Measurements from ENCODE around the gene PPP2CA.
A peak's percentile ranks its signal among the peaks of the same experiment; 100 is the strongest.

The PPP2CA gene

GRCh38 chr5:134188092-134188491 lies 37.8 kb downstream of the PPP2CA start:
- Mint-ChIP-seq H3K27me3 (ENCODE audit: low read depth, poor library complexity) (no peaks in the 10 kb centered on the region), H3K4me3 (no peak overlapping the region), H3K36me3 (ENCODE audit: low read depth) (no peaks in the 10 kb centered on the region), H3K27ac (no peak overlapping the region), H3K4me1 (peaks cover 4% of the 10 kb centered on the region), H3K9me3 (no peaks in the 10 kb centered on the region)
- TF ChIP-seq, protein P1, sequence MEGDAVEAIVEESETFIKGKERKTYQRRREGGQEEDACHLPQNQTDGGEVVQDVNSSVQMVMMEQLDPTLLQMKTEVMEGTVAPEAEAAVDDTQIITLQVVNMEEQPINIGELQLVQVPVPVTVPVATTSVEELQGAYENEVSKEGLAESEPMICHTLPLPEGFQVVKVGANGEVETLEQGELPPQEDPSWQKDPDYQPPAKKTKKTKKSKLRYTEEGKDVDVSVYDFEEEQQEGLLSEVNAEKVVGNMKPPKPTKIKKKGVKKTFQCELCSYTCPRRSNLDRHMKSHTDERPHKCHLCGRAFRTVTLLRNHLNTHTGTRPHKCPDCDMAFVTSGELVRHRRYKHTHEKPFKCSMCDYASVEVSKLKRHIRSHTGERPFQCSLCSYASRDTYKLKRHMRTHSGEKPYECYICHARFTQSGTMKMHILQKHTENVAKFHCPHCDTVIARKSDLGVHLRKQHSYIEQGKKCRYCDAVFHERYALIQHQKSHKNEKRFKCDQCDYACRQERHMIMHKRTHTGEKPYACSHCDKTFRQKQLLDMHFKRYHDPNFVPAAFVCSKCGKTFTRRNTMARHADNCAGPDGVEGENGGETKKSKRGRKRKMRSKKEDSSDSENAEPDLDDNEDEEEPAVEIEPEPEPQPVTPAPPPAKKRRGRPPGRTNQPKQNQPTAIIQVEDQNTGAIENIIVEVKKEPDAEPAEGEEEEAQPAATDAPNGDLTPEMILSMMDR (IDR thresholded peaks at IDR 0.05) = no peak
- no peak for DNase-seq

DNA sequence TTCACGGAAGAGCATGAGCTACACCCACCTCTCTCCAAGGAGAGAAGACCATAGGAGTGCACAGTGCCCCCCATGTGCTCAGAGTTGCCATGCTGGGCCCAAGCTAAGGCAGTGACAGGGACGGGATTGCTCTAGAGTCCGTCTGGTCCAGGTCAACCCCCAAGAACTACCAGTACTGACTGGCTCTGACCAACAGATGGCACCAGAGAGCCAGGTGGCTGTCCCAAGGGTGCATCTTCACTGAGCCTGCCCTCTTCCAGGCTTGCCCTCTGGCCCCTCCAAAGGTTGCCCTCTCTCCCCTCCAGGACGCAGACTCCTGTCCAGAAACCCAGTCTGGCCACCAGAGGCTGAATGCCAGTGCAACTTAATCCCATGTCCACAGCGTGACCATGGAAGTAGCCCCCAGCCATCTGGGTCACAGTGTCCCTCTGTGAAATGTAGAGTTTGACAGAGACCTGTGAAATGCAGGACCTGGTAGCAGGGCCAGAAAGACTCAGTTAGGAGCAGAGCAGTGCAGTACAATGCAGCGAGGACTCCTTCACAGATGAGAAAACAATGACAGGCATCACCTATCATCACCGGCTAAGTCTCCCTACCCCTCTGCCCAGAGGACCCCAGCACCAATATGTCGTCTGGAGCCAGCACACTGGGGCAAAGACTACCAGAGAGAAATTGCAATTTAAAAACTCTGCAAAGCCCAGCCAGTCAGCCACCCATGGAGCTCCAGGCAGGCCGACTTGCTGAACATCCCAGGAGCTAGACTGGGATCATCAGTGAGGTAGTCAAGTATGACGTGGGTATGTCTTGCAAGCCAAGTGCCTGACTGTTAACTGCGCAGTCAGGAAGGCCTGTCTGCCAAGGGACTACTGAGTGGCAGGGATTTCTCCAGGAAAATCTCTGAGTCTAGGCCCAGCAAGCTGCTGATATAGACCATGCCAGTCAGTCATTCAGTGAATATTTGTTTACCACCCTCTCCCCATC lies 41.4 kb downstream of the PPP2CA start:
- H3K27me3 Mint-ChIP-seq (ENCODE audit: low read depth, poor library complexity) = peaks cover 10% of the 10 kb centered on the region
- no peak overlapping the region for H3K4me3 Mint-ChIP-seq
- DNase-seq = peak; percentile 78
- no peak overlapping the region for H3K27ac Mint-ChIP-seq
- no peaks in the 10 kb centered on the region for H3K9me3 Mint-ChIP-seq
- no peaks in the 10 kb centered on the region for H3K36me3 Mint-ChIP-seq (ENCODE audit: low read depth)
- peaks cover 4% of the 10 kb centered on the region for H3K4me1 Mint-ChIP-seq
- TF ChIP-seq, protein P1 (IDR thresholded peaks at IDR 0.05) = peak; percentile 89

- no peak overlapping the region for H3K4me3 Mint-ChIP-seq
- peaks cover 4% of the 10 kb centered on the region for H3K4me1 Mint-ChIP-seq
- DNase-seq = no peak
- H3K36me3 Mint-ChIP-seq (ENCODE audit: low read depth) = no peaks in the 10 kb centered on the region
- no peaks in the 10 kb centered on the region for H3K9me3 Mint-ChIP-seq
- no peak overlapping the region for H3K27ac Mint-ChIP-seq
- TF ChIP-seq, protein P1 (IDR thresholded peaks at IDR 0.05) = no peak
- peaks cover 13% of the 10 kb centered on the region for H3K27me3 Mint-ChIP-seq (ENCODE audit: low read depth, poor library complexity)
These were observed 42.4 kb downstream of the PPP2CA start for GRCh38 chr5:134183481-134183880.

- H3K4me3 Mint-ChIP-seq = peak overlapping the region; percentile 97
- H3K4me1 Mint-ChIP-seq = peaks cover 31% of the 10 kb centered on the region
- DNase-seq = no peak
- peaks cover 10% of the 10 kb centered on the region for H3K36me3 Mint-ChIP-seq (ENCODE audit: low read depth)
- peak overlapping the region; percentile 100 for H3K27ac Mint-ChIP-seq
- H3K9me3 Mint-ChIP-seq = no peaks in the 10 kb centered on the region
- H3K27me3 Mint-ChIP-seq (ENCODE audit: low read depth, poor library complexity) = peaks cover 13% of the 10 kb centered on the region
- TF ChIP-seq, protein P1 (IDR thresholded peaks at IDR 0.05) = no peak
These were observed 47.8 kb downstream of the PPP2CA start for GRCh38 chr5:134178096-134178419.

- Mint-ChIP-seq H3K36me3 (ENCODE audit: low read depth) (peaks cover 12% of the 10 kb centered on the region), H3K4me3 (peak overlapping the region; percentile 97), H3K27ac (peak overlapping the region; percentile 100), H3K27me3 (ENCODE audit: low read depth, poor library complexity) (peaks cover 13% of the 10 kb centered on the region), H3K4me1 (peaks cover 32% of the 10 kb centered on the region), H3K9me3 (no peaks in the 10 kb centered on the region)
- TF ChIP-seq, protein P1 (IDR thresholded peaks at IDR 0.05) = no peak
- peak; percentile 15 for DNase-seq
These were observed 48.3 kb downstream of the PPP2CA start for GRCh38 chr5:134177369-134178095.

Measured in nephron progenitor cell (in vitro differentiated cells).